MM.1S (cell line): ENCODE data around the gene CAMK4.

Source experiments
- DNase-seq: peaks from one replicate; pipeline ENCODE4 v3.0.0-alpha.2; 2015
- H2AFZ ChIP-seq: fragments of 300-600 bp; sonication (generic); 2 replicates; pipeline ENCODE4 v1.6.0; 2016; ENCODE audit warnings: antibody characterized with exemption, low read length
- H3F3A ChIP-seq: fragments of 300-600 bp; sonication (generic); 2 replicates; pipeline ENCODE4 v1.6.1; 2016; ENCODE audit warnings: mild to moderate bottlenecking, antibody characterized with exemption, low read length, moderate library complexity, mixed read lengths; ENCODE audit not compliant: insufficient read depth
- H3K27ac ChIP-seq: fragments of 300-600 bp; sonication (generic); 2 replicates; pipeline ENCODE4 v1.5.1; 2016; ENCODE audit warnings: mild to moderate bottlenecking, low read length
- H3K27me3 ChIP-seq: fragments of 300-600 bp; sonication (generic); replicated peaks from 2 replicates; pipeline ENCODE4 v1.6.0; 2016; ENCODE audit warnings: low read length; ENCODE audit not compliant: insufficient read depth
- H3K36me3 ChIP-seq: fragments of 300-600 bp; sonication (generic); replicated peaks from 2 replicates; pipeline ENCODE4 v1.6.1; 2016; ENCODE audit warnings: mild to moderate bottlenecking, low read length, mixed read lengths; ENCODE audit not compliant: insufficient read depth
- H3K4me1 ChIP-seq: fragments of 300-600 bp; sonication (generic); 2 replicates; pipeline ENCODE4 v1.6.1; 2016; ENCODE audit warnings: low read length, mixed read lengths
- H3K4me2 ChIP-seq: fragments of 300-600 bp; sonication (generic); 2 replicates; pipeline ENCODE4 v1.6.0; 2016; ENCODE audit warnings: low read depth, low read length
- H3K4me3 ChIP-seq: fragments of 300-600 bp; sonication (generic); 2 replicates; pipeline ENCODE4 v1.5.1; 2016; ENCODE audit warnings: low read length, mixed read lengths
- H3K79me2 ChIP-seq: fragments of 300-600 bp; sonication (generic); 2 replicates; pipeline ENCODE4 v1.6.1; 2016; ENCODE audit warnings: mixed run types, low read length, mixed read lengths
- H3K9ac ChIP-seq: fragments of 300-600 bp; sonication (generic); 2 replicates; pipeline ENCODE4 v1.6.1; 2016; ENCODE audit warnings: low read length, mixed read lengths
- H3K9me2 ChIP-seq: fragments of 300-600 bp; sonication (generic); replicated peaks from 2 replicates; pipeline ENCODE4 v1.6.1; 2016; ENCODE audit warnings: mild to moderate bottlenecking, low read length, mixed read lengths; ENCODE audit not compliant: insufficient read depth
- H3K9me3 ChIP-seq: fragments of 300-600 bp; sonication (generic); replicated peaks from 2 replicates; pipeline ENCODE4 v1.6.1; 2016; ENCODE audit warnings: mild to moderate bottlenecking, low read length, mixed read lengths; ENCODE audit not compliant: insufficient read depth
- H4K20me1 ChIP-seq: fragments of 300-600 bp; sonication (generic); 2 replicates; pipeline ENCODE4 v1.6.1; 2016; ENCODE audit warnings: mild to moderate bottlenecking, low read length, moderate library complexity, mixed read lengths; ENCODE audit not compliant: insufficient read depth
- CTCF ChIP-seq: fragments of 300-600 bp; sonication (generic); IDR thresholded peaks from 2 replicates; pipeline ENCODE4 v1.5.1; 2016; ENCODE audit warnings: antibody characterized with exemption, low read length, mixed read lengths
- EZH2 ChIP-seq: fragments of 300-600 bp; sonication (generic); optimal IDR thresholded peaks from 2 replicates; pipeline ENCODE3; 2017; ENCODE audit warnings: low read depth, mild to moderate bottlenecking, antibody characterized with exemption, low read length, mixed read lengths
- EZH2phosphoT487 ChIP-seq: fragments of 300-600 bp; sonication (generic); IDR thresholded peaks from 2 replicates; pipeline ENCODE4 v1.6.1; 2018; ENCODE audit warnings: antibody characterized with exemption, low read length

The CAMK4 gene

DNA sequence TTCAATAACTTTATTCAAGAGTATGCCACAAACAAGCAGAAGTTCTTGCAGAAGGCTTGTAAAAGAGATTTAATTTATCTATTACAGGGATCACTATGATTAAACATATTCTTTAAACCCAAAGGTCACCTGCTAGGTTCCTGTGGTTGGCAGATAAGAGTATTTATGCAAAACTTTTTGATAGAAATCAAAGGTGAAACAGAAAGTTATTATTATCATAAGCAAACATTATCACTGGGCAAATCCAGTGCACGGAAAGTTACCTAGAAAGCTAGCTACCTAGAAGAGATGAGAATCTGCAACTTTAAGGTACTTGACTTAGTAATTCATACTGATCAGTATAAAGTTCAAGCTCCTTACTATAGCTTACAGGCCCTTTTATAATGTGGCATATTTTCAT is 284.9 kb downstream of the CAMK4 start:
- peak; percentile 11 for DNase-seq
- Histone ChIP-seq H3K9ac (no peak overlapping the region), H3K9me3 (no peaks in the 10 kb centered on the region), H3K36me3 (0 out of 2 replicates have a peak, but pooled peaks cover 5% of the 10 kb centered on the region), H3K4me3 (no peak overlapping the region), H3K4me1 (no peaks in the 10 kb centered on the region; the same call in 1 of the 2 replicates), H3K4me2 (no peak overlapping the region), H3K9me2 (no peaks in the 10 kb centered on the region), H3F3A (peaks cover 11% of the 10 kb centered on the region), H4K20me1 (no peaks in the 10 kb centered on the region), H2AFZ (no peak overlapping the region), H3K27ac (no peak overlapping the region), H3K79me2 (peaks cover 42% of the 10 kb centered on the region), H3K27me3 (no peaks in the 10 kb centered on the region)
- TF ChIP-seq EZH2: no peak
- no peak for TF ChIP-seq EZH2phosphoT487
- no peak for TF ChIP-seq CTCF

- Histone ChIP-seq H3K4me3 (peak overlapping the region; percentile 96), H3K27me3 (no peaks in the 10 kb centered on the region), H3F3A (peaks cover 11% of the 10 kb centered on the region), H3K36me3 (no peaks in the 10 kb centered on the region), H3K9me3 (no peaks in the 10 kb centered on the region), H3K27ac (peak overlapping the region; percentile 86; the same call in 1 of the 2 replicates), H3K4me2 (peak overlapping the region; percentile 83), H3K9ac (peak overlapping the region; percentile 89), H3K4me1 (no peaks in the 10 kb centered on the region; the same call in 1 of the 2 replicates), H4K20me1 (no peaks in the 10 kb centered on the region), H2AFZ (peak overlapping the region; percentile 93), H3K79me2 (peaks cover 42% of the 10 kb centered on the region), H3K9me2 (no peaks in the 10 kb centered on the region)
- TF ChIP-seq EZH2phosphoT487 (no peak), CTCF (no peak), EZH2 (no peak)
- peak; percentile 9 for DNase-seq
These were observed 287.1 kb downstream of the CAMK4 start for GRCh38 chr5:111511174-111511830.

DNA sequence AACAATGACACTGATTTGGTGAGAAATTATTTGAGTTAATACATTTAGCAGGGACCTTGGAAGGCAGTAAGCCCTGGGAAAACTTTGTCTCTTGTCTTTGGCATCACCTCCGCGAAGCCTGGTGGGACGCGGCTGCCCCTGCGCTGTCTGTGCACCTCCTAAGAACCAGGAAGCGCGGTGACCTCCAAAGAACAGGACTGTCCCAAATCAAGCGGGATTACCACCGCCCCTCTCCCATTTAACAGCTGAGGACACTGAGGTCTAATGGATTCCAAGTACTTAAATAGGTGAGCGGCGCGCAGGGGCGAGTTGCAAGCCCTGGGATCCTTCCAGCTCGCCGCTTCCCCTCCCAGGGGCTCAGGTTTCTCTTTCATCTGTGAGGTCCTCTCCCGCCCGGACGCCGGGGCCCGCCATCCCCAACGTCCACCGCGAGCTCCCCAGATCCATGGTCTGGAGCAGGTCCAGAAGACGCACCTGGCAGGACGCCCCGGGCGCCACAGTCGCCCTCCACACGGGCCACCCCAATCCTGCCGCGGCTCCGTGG is 287.7 kb downstream of the CAMK4 start:
- Histone ChIP-seq H3K27ac (peak overlapping the region; percentile 86), H3K36me3 (no peaks in the 10 kb centered on the region), H3K9ac (peak overlapping the region; percentile 89), H2AFZ (peak overlapping the region; percentile 93), H3F3A (peaks cover 11% of the 10 kb centered on the region), H3K9me2 (no peaks in the 10 kb centered on the region), H3K27me3 (no peaks in the 10 kb centered on the region), H3K79me2 (peaks cover 42% of the 10 kb centered on the region), H4K20me1 (no peaks in the 10 kb centered on the region), H3K4me2 (peak overlapping the region; percentile 83), H3K4me3 (peak overlapping the region; percentile 96), H3K4me1 (no peaks in the 10 kb centered on the region; the same call in 1 of the 2 replicates), H3K9me3 (no peaks in the 10 kb centered on the region)
- DNase-seq: peak; percentile 40
- no peak for TF ChIP-seq EZH2phosphoT487
